NCI-H187 treated with DMSO at 0.1 percent for 48 hours (cell line): ENCODE data around the gene PNLIPRP2.

Source experiments
- DNase-seq: peaks from one replicate; lab custom pipeline; 2025; lab: John Stamatoyannopoulos, UW

PNLIPRP2 gene

DNA sequence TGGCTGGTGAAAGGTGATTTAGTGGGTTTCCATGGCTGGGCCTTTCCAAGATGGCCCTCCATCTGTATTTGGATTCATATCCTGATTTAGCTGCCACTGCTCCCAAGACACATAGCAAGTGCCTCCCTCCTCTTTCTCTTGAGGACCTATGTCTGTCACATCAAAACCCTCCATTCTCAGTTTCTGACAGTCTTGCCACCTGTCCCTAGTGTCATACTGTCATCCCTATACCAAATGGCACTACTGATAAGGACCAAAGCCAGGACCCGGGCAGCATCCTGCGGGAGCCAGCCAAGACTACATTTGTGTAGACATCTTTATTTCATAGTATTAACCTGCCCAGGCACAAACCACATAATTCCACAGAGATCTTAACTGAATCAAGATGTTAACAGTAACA is 34.8 kb downstream of the PNLIPRP2 start:
- no peak for DNase-seq

DNA sequence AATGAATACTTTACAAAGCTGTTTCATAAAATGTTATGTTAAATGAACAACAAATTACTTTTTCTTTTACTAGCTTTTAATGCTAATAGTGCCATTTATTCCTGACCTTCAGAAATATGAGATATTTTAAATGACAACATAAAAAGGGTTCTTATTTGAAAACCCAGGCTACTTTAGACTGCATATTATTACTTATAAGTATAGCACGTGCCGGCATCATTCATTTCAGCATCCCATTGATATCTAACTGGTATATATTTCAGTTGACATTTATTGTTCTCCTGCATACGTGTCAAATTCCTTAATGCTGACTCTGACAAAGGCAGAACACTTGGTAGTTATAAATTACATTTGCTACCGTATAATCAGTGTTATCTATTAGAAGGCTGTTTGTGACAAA is 35.3 kb downstream of the PNLIPRP2 start:
- no peak for DNase-seq

DNA sequence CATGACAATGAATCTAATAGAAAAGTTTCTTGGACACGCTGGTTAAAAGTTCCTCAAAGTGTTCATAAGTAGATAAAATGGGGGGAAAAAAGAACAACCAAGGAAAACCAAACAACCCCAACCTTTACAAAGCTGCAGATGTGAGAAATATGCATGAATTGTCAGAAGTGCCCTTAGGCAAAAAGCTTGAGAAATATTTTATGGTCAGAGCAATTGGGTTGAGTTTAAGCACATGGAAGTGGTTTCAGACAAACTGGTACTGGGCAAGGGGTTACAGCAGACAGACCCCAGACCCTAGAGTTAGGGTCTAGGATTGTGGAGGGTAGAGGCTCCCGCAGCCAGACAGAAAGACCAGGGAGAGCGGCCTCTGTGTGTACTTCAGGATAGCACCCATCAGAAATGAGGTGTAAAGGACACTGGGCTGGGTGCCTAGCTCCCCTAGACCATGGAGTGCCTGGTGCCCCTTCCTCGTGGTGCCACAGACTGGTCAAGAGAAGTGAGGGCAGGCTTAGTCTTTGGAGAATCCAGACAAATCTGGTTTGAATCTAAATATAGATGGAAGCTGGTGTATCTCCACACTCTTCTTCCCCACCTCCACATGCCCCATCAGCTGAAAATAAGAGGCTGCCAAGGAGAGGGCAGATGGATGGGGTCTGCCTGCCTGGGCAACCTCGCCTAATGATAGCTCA is 37.3 kb downstream of the PNLIPRP2 start:
- no peak for DNase-seq

DNA sequence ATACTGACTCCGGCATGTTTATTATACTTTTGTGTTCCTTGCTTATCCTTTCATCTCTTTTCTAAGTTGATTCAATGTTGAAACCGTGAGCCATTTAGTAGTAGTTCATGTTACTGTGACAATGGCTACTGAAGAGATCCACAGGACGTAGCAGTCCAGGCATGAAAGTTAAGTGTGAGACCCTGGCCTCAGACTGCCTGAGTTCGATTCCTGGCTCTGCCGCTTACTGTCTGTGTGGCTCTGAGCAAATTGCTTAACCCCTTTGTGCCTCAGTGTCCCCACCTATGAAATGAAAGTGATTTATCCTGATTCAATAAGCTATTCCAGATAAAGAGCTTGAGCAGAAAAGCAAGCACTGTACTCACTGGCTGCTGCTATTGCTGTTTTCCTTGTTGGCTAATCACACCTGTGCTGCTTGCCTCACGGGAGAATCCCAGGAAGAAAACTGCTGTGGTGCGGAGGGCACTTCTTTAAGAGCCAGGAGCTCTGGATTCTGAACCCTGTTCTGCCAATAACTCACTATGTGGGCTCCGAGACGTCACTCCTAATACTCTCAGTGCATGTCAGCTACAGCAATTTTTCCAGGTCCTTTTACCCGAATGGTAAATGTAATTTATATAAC is 38.4 kb downstream of the PNLIPRP2 start:
- DNase-seq: no peak

DNA sequence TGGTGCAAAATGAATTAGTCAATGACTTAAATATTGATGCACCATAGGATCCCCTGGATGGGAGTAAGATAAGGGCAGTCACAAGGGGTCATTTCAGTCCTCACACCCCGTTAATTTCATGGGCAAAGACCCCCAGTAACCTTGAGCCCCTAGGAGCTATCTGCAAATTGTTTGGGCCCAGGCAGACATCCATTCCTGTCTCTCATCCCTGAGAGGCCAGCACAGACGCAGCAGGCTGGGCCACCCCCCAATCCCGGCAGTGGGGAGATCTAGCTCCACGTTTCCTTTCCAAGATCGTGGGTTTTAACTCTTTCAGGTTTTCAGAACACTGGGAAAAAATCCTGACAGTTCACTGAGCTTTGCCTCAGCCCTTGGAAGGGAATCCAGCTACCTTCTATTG is 40.1 kb downstream of the PNLIPRP2 start:
- DNase-seq: no peak

DNA sequence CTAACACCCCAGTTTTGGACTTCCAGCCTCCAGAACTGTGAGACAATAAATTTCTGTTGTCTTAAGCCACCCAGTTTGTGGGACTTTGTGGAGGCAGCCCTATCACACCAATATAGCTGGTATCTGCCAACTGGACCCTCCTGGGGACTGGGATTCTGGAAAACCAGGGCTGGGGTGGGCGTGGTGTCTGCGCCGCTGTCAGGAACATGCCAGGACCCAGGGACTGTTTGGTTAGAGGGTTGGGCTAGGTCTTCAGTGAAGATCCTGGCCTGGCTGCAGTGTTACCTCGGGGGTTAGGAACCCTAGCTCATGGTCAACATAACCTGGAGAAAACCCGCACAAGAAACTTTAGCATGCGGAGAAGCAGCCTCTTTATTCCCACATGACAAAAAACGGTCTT is 42.6 kb downstream of the PNLIPRP2 start:
- no peak for DNase-seq

DNA sequence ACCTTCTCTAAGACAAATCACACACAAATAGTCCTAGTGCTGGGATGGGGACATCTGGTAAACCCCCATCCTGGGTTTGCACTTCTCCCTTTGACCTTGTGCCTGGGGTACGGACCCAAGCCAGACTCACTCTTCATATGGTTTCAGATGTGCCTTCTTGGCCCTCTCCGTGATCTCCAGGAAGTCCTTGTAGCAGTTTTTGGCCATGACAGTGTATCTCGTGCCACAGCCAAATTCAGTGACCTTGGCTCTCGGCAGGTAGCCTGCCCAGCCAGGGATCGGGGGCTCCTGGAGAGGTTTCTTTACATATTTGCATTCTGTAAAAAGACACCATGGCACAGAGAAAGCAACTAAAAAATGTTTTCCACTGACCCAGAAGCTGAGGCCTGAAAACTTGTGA is 43.9 kb downstream of the PNLIPRP2 start:
- DNase-seq: no peak

DNA sequence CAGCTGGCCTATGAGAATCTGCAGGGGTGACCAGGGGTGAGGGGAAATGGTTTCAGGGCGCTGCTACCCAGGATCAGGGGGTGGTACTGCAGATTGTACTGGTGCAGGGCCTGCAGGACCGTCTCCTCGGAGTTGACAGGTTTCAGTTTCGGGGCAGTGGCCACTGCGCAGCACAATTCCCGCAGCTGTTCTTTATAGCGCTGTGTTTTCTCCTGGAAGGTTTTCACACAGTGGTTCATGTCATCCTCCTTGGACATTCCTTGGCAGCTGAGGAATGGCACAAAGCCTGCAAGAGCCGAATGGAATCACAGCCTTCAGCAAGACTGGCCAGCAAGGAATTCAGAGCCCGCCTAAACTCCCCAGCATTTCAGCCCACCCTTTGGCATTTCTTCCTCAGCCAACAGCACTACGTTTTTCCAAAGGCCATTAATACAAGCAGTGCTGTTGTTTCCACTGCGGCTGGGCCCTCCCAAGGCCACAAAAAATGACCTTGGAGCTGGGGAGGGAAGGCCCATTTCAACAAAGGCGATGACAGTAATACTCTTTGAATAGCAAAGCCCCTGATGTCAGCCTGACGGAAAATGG is 44.9 kb downstream of the PNLIPRP2 start:
- no peak for DNase-seq

DNA sequence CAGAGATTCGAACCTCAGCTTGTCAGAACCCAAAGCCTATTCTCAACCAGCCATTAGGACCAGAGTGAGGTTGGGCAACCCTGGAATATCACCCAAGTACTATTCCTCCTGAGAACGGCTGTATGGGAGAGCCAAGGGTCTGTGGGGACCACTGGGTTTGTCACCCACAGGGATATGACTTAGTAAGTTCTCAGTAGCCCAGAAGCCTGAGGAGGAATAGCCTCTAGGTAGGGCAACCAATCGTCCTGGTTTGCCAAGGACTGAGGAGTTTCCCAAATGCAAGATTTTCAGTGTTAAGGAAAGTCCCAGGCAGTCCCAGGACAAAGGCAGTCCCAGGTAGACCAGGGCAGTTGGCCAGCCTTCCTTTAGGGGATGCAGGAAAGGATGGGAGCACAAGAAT is 46.7 kb downstream of the PNLIPRP2 start:
- DNase-seq: no peak

DNA sequence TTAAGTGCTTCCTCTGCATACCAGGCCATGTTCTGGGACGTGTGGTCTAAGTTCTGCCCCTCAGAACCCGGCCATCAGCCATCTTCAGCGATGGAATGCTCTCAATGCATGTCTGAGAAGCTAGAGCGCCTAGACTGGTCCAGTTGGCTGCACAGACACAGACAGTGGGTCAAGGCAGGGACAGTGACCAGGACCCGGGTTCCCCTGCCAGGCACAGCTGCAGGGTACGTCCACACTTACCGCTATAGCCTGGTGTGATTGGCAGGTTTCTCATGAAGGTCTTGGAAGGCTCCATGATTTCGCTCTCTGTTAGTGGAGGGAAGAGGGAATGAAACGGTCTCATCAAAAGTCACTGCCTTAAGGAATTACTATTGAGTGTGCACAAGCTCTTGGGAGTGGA is 47.3 kb downstream of the PNLIPRP2 start:
- no peak for DNase-seq

DNA sequence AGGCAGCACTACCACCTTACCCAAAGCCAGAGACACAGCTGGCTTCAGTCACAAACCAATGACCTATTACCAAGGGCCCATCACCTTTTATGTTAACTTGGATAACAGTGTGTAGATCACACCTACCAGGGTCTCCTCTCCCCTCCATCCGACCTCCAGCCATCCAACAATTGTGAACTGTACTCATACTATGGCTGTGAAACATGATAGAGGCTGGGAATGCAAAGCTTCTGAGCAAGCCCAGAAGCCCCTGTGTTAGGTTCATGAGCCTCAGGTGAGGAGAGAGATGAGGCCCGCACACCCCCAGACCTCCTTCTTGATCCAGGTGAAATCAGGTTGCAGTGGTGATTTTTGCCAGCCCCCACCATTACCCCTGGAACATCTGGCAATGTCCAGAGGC is 47.7 kb downstream of the PNLIPRP2 start:
- no peak for DNase-seq

DNA sequence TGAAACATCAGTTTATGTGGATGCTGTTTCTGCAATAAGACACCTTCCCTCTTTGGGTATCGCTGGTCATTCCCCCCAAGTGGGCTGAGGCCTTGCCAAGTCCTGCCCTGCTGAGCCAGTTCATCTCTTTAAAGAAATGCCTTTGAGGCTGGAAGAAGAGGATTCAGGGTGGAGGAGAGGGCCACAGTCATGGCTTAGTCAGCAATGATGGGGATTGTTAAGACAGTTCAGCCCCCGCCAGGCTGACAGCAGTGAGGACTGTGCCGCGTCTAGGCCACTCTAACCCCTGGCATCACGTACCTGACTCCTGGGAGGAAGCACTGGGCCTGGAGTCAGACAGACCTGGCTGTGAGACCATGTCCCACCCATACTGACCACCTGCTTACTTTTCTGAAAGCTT is 48.3 kb downstream of the PNLIPRP2 start:
- no peak for DNase-seq

DNA sequence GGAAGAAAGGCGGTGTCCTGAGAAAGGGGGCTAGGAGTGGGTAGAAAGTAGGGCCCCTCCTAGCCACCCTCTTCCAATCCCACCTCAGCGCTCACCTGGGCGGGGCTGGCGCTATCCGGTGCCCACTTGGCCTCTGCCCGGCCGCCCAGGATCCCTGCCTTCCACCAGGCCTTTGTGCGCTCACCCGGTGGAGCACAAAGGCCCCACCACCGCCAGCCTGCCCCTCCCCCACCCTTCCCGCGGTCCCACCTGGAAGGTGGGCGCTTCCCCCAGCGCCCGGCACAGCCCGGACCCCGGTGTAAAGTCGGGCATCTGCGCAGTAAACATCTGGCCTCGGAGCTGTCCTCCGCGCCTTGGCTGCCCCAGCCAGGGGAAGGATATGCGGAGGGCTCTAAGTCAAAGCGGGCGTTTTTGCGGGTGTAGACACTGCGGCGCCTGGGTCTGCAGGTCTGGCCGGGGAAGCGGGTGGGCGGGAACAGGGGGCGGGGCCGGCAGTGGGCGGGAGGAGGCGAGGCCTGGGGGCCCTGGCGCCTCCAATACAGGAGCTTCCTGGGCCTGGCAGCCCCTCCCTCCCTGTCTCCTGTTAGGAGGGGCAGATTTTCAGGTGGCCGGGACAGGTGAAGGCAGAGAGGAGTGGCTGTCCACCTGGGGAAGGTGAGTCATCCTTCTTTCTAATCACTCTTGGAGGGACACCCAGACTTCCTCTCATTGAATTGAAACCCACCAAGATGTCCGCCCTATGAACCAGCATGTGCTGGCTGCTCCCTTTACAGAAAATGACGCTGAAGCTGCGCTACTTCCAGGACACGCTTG is 49.3 kb downstream of the PNLIPRP2 start:
- no peak for DNase-seq

DNA sequence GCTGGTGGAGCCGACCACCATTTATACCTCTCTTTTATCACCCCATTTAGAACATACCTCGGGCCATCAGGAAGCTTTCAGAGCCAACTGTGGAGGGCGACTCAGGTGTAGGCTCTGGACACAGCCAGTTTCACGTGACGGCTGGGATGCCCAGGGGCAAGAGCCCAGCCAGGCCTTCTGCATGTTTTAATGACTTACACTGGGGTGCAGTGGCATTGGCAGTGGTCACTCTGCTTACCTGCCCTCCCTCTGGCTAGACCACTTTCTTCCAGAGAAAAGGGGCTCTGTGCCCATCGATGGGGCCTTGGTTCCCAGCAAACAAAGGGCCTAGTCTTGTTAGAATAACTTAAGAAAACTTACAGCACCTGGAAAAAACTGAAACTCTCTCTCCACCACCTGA is 50.0 kb downstream of the PNLIPRP2 start:
- no peak for DNase-seq

DNA sequence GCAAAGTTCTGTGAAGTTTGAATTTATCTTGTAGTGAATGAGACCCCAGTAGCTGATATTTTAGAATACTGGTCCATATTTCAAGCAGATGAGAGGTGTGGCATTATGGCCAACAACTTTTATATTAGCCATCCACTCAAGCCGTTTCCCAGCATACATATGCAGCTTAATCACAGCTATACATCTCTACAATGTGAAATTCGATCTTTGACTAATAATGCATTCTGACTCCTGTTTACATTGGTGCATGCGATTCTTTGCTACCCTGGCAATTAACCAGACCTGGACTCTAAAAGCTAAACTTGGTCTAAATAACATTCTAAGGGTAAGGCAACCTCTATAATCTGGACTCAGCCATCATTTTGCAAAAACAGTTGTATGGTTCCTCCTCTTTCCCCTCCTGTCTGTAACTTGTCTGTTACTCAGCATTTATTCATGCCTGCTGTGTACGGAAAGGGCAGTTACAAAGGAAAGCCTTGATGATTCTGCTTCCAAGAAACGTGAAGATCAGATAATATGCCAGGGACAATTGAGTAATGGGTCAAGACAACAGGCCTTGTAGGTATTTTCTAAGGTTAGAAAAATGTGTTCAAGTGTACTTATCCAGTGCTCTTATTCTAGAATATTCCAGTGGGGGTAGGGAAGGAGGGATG is 50.6 kb downstream of the PNLIPRP2 start:
- DNase-seq: no peak

DNA sequence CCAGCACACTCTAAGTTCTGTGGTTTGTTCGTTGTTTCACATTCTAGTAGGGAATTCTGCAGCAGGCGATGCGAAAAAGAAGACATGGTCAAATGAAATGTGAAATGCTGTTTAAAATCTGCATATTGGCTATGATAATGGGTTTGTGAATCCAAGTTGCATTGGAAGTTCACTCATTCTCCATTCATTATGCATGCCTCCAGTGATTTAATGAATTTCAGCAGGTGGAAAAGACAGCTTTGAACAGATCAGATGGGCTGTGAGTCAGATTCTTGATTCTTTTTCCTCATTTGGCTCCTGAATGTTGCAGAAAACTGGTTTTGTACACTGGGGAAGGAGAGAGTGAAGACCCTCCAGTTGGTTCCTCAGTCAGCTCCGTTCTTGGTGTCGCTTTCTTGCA is 52.1 kb downstream of the PNLIPRP2 start:
- DNase-seq: no peak

DNA sequence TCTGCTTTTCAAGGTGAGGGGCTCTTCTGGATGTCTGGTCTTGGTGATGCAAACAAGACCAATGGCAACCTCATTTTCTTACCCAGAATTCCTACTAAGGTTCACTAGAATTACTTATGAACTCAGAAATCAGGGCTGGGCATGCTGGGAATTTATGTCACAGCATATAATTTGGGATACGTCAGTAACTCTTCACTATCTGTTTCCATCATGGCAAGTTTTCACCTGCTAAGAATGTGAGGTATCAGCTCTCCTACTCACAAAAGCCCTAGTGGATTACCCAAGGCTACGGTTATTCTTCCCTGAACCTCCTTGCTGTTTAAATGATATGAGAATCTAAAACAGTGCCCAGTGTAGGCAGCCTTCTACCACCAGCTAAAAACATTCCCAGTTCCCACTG is 53.1 kb downstream of the PNLIPRP2 start:
- no peak for DNase-seq

DNA sequence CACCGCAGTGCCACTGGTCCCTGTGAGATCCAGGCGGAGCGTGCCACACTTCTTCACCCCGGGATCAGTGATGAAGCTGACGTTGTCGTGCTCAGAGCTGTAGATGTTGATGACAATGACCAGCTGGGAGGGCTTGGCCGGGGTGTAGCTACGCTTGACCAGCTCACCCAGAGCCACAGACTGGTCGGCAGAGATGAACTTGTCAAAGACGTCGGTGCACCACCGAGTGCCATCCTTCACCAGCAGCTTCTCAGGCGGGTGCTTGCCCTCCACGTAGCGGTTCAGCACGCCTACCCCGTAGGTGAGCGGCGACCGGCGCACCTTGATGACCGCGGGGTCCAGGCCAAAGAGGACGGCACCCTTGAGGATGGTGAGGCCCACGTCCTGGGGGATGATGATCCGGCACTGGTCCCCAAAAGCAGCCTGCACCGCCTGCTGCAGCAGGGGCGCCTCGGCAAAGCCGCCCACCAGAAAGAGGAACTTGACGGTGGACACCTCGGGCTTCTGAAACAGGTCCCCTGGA is 54.2 kb downstream of the PNLIPRP2 start:
- no peak for DNase-seq

DNA sequence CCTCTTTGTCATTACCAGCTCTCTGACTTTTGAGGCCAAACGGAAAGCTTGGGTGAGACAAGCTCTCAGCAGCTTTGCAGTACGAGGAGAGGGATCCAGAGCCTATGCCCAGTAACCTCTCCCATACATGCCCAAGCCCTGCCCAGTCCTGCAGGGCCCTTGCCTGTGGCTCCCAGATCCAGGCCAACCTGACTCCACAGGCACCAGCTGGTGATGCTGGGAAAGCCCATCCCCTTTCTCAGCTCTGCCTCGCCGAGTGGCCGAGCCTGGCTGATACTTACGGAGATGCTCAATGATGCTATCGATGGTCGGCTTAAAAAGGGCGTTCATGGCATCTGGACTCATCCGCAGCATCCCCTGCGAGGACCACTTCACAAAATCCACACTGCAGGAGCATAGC is 55.4 kb downstream of the PNLIPRP2 start:
- no peak for DNase-seq

DNA sequence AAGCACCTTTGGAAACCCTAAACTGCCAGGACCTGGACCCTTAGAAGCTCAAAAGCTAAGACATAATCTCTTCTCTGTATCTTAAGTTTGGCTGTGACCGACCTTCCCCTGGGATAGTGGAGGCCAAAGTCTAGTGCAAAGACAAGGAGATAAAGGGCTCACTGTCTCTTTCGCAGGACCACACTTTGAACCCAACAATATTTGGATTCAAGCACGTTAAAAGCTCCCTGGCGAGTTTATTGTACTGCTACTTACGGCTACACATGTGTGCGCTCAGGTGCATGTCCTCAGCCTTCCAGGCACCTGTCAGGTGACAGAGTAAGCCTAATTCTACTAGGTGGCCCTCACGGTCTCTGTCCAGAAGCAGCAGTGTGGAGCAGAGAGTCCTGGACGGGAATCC is 55.9 kb downstream of the PNLIPRP2 start:
- no peak for DNase-seq

DNA sequence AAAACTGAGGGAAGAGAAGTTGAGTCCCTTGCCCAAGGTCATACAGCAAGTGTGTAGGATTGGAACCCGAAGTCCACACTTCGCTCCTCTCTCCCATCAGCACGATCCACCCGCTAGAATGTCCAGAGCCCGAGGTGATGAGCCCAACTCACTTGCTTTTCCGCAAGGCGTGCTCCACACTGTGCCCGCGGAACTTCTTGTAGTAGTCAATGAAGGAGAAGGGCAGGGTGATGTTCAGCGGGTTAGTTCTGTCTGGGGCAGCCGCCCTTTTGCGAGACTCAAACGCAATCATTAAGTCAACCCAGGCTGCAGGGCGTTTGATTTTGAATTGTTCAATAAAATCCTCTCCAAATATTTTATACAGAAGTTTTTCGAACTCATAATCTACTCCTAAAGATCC is 58.6 kb downstream of the PNLIPRP2 start:
- no peak for DNase-seq

DNA sequence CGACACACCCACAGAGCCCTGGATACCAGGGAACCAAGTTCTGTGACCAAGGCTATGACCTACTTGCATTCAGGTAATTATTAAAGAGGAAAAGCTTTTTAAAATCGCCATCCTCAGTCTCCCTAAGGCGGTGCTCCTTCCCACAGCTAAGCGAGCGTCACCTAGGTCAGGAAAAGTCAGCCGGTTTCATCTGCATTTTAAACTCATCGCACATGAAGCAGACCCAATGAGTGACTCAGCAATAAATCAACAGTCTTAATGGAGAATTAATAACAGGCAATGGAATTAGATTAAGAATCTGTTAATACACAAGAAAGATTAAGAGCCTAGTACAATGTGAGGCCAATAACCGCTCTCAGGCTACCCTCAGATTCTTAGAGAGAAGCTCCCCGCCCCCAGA is 62.4 kb downstream of the PNLIPRP2 start:
- no peak for DNase-seq
